ENCODE measurements around the gene PCDHGB3.

The PCDHGB3 gene
- long read RNA-seq = 0 reads

DNA sequence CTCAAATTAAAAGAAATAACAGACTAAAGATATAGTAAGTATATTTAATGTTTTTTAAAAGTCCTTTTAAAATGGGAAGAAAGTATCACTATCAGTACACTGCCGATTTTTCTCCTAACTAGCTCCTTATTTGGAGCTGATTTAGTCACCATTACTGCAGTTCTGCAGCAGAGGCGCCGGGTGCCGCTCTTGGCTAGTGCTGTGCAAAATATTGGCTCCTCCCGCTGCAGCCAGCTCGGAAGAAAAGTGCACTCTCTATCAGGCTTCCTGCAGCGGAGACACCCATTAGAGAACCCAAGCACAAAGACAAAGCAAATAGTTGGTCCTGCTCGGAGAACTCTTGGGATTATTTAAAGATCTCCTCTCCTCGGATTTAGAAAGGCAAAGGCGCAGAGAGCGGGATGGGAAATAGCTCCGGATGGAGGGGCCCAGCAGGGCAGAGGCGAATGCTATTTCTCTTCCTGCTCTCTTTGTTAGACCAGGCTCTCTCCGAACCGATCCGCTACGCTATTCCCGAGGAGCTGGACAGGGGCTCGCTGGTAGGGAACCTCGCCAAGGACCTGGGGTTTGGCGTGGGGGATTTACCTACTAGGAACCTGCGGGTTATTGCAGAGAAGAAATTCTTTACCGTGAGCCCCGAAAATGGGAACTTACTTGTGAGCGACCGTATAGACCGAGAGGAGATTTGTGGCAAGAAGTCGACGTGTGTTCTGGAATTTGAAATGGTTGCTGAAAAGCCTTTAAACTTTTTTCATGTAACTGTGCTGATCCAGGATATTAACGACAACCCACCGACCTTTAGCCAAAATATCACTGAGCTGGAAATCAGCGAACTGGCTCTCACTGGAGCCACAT lies at the start of gene PCDHGB3:
PCDHGB3 (plus strand) TSS at position 249 of the 855 bp plus-strand sequence; CDS start at position 402, 153 bp downstream.
- H3K4me3 ChIP-seq (replicated peaks; ENCODE audit: insufficient read depth, low read length) = peak within 1 kb of the TSS; percentile 56
- TF ChIP-seq, protein P1, sequence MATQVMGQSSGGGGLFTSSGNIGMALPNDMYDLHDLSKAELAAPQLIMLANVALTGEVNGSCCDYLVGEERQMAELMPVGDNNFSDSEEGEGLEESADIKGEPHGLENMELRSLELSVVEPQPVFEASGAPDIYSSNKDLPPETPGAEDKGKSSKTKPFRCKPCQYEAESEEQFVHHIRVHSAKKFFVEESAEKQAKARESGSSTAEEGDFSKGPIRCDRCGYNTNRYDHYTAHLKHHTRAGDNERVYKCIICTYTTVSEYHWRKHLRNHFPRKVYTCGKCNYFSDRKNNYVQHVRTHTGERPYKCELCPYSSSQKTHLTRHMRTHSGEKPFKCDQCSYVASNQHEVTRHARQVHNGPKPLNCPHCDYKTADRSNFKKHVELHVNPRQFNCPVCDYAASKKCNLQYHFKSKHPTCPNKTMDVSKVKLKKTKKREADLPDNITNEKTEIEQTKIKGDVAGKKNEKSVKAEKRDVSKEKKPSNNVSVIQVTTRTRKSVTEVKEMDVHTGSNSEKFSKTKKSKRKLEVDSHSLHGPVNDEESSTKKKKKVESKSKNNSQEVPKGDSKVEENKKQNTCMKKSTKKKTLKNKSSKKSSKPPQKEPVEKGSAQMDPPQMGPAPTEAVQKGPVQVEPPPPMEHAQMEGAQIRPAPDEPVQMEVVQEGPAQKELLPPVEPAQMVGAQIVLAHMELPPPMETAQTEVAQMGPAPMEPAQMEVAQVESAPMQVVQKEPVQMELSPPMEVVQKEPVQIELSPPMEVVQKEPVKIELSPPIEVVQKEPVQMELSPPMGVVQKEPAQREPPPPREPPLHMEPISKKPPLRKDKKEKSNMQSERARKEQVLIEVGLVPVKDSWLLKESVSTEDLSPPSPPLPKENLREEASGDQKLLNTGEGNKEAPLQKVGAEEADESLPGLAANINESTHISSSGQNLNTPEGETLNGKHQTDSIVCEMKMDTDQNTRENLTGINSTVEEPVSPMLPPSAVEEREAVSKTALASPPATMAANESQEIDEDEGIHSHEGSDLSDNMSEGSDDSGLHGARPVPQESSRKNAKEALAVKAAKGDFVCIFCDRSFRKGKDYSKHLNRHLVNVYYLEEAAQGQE (IDR thresholded peaks at IDR 0.05; ENCODE audit: insufficient replicate concordance, low read depth) = peak; percentile 27
- no peak for TF ChIP-seq POLR2AphosphoS5 (IDR thresholded peaks at IDR 0.05; ENCODE audit: low read depth)
- TF ChIP-seq, protein P2, sequence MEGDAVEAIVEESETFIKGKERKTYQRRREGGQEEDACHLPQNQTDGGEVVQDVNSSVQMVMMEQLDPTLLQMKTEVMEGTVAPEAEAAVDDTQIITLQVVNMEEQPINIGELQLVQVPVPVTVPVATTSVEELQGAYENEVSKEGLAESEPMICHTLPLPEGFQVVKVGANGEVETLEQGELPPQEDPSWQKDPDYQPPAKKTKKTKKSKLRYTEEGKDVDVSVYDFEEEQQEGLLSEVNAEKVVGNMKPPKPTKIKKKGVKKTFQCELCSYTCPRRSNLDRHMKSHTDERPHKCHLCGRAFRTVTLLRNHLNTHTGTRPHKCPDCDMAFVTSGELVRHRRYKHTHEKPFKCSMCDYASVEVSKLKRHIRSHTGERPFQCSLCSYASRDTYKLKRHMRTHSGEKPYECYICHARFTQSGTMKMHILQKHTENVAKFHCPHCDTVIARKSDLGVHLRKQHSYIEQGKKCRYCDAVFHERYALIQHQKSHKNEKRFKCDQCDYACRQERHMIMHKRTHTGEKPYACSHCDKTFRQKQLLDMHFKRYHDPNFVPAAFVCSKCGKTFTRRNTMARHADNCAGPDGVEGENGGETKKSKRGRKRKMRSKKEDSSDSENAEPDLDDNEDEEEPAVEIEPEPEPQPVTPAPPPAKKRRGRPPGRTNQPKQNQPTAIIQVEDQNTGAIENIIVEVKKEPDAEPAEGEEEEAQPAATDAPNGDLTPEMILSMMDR (IDR thresholded peaks at IDR 0.05; ENCODE audit: insufficient read depth, low read length) = peak; percentile 70
- peak; percentile 55 to 81 for DNase-seq (ENCODE audit: low read depth in 1 of 2, low spot score in 1 of 2)
- no peaks in the 10 kb centered on the region for H3K27me3 ChIP-seq (ENCODE audit: insufficient read depth, poor library complexity, severe bottlenecking)
- H3K27ac ChIP-seq (replicated peaks) = no peak within 1 kb of the TSS

DNA sequence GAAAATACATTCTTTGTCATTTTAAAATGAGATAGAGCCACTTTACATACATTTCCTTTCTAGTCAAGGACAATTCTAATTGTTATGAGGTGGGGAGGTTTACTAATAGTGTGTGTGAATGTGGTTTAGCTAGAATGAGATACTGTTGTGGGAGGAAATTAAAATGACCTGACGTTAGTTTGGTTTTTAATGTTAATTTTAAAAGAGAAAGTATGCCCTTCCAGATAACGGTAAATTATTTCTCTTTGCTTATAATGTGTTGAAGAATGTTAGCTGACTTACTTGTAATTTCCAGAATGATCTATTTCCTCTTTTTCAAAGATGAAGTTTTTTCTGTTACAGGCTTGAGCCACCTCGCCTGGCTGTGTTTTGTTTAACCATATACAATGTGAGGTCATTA lies 47.8 kb upstream of the PCDHGB3 start:
- H3K4me3 ChIP-seq (replicated peaks; ENCODE audit: insufficient read depth, low read length) = no peak overlapping the region
- no peak overlapping the region for H3K27ac ChIP-seq (replicated peaks)
- TF ChIP-seq, protein P2 (IDR thresholded peaks at IDR 0.05; ENCODE audit: insufficient read depth, low read length) = no peak
- TF ChIP-seq GABPA (IDR thresholded peaks at IDR 0.05; ENCODE audit: low read depth) (no peak), SPI1 (IDR thresholded peaks at IDR 0.05; ENCODE audit: borderline replicate concordance, low read depth) (no peak), POLR2AphosphoS5 (IDR thresholded peaks at IDR 0.05; ENCODE audit: low read depth) (no peak)
- TF ChIP-seq, protein P1 (IDR thresholded peaks at IDR 0.05; ENCODE audit: insufficient replicate concordance, low read depth) = no peak
- no peaks in the 10 kb centered on the region for H3K27me3 ChIP-seq (ENCODE audit: insufficient read depth, poor library complexity, severe bottlenecking)
- no peak for DNase-seq (ENCODE audit: low read depth in 1 of 2, low spot score in 1 of 2)

DNA sequence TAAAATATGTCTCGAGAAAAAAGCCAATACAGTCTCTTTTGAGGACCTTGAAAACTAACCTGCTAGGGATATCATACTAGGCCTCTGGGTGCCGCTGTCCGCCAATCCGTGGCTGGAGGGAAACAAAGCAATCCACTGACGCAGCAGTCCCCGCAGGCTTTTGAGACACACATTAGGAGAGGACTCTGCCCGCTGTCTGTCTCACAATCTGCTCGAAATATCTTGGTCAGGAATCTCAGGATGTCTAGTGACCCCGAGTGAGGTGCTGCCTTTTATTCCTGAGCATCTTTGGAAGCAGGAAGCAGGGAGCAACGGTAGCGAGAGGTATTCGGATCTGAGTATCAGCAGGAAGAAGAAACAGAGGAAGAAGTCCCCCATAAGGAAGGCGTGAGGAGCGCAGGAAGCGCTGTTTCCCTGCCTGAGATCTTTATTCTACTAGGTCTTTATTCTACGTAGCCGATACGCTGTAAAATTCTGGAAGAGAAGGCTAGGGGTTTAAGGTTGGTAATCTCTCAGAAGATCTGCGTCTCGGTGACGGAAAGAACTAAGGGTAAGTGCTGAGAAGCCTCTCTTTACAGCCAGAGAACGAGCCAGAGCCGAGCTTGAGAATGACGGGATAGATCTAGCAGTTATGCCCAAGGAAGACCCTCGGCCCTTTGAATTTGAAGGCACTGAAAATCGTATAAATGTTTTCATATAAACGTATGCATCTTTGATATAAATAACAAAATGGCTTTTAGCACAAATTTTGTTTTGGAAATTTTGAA lies 43.8 kb upstream of the PCDHGB3 start:
- no peak overlapping the region for H3K27ac ChIP-seq (replicated peaks)
- H3K27me3 ChIP-seq (ENCODE audit: insufficient read depth, poor library complexity, severe bottlenecking) = no peaks in the 10 kb centered on the region

More for the DNA sequence above, 43.8 kb upstream of the PCDHGB3 start:
- peak overlapping the region; percentile 21; the same call in 1 of the 2 replicates for H3K4me3 ChIP-seq (replicated peaks; ENCODE audit: insufficient read depth, low read length)
- TF ChIP-seq, protein P1 (IDR thresholded peaks at IDR 0.05; ENCODE audit: insufficient replicate concordance, low read depth) = no peak
- TF ChIP-seq SPI1 (IDR thresholded peaks at IDR 0.05; ENCODE audit: borderline replicate concordance, low read depth) = no peak
- TF ChIP-seq, protein P2 (IDR thresholded peaks at IDR 0.05; ENCODE audit: insufficient read depth, low read length) = peak; percentile 15
- peak in 1 of 2 experiments; percentile 67 for DNase-seq (ENCODE audit: low read depth in 1 of 2, low spot score in 1 of 2)

All from HL-60 (cell line).